GM21786 (cell line): Measurements from ENCODE around the gene EIF4EBP3.

Experiments
- ATAC-seq: cut with Tn5 transposase; IDR thresholded peaks from one replicate; pipeline ENCODE4 v1.9.1; 2021; ENCODE audit not compliant: unreplicated experiment

Gene EIF4EBP3

DNA sequence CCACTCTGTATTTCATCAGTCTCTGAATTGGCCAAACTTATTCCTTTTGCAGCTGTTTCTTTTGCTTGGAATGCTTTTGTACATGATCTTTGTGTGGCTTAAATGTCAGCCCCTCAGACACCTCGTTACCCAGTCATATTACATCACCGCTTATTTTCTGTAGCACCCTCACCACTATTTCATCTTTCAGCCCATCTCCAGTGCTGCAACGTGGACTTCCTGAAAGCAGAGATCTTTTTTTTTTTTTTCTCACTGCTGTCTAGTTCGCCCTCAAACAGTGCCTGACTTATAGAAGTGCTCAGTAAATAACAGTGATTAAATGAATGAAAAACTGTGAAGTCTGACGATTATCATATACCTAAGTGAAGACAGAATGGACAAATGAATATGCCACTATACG is 9.0 kb downstream of the EIF4EBP3 start:
- no peak for ATAC-seq

DNA sequence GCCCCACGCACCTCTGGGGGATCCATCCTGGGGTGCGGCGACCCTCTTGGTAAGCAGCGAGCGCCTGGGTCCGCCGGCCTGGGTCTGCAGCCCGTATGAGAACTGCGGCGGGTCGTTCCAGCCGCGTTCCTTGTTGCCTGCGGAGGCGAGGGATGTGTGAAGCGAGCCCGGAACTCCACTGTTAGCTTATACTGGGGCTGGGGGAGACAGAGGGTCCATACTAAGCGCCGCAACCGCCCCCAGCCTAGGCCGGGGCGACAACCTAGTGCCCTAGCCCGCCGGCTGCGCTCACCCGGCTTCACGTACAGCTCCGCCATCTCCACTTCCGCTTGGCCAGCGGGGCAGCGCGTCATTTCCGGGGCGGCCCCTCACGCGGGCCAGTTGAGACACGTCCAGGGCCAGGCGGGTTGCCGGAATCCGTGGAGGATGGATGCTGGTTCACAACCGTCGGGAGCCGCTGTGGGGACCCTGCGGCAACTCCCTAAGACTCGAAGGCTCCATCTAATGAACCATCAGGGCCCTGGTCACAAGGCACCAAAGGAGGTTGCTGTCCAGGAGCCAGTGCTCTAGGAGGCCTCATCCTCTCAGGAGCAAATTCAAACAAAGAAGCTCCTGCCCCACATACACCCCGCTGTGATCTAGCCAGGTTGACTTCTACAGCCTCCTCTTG is 9.8 kb downstream of the EIF4EBP3 start, which contains the start of gene SRA1:
Gene SRA1, minus strand, starts transcription at position 338 of the 670 bp plus-strand sequence. Its CDS starts 21 bp downstream, at position 317.
- peak; percentile 95 for ATAC-seq

DNA sequence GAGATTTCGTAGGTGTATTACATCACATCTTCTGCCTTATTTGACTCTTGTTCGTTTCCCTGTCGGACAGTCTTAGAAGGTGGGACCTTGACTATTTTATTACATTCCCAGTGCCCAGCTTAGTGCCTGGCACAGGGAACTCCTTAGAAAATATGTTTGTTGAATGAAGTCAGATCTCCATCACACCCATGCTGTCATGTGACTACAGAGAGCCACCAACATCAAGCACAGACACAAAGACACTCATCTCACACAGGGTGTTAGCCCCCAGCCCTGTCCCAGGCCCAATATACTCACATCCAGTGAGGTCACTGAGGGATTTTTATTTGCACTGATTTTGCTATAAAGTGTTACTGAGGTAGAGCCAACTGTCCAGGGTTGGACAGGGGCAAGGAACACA is 10.5 kb downstream of the EIF4EBP3 start:
- ATAC-seq: no peak

- ATAC-seq: no peak
These were observed 11.1 kb downstream of the EIF4EBP3 start for GRCh38 chr5:140558542-140558941.

GRCh38 chr5:140560227-140560626 is 12.8 kb downstream of the EIF4EBP3 start:
- ATAC-seq: no peak

DNA sequence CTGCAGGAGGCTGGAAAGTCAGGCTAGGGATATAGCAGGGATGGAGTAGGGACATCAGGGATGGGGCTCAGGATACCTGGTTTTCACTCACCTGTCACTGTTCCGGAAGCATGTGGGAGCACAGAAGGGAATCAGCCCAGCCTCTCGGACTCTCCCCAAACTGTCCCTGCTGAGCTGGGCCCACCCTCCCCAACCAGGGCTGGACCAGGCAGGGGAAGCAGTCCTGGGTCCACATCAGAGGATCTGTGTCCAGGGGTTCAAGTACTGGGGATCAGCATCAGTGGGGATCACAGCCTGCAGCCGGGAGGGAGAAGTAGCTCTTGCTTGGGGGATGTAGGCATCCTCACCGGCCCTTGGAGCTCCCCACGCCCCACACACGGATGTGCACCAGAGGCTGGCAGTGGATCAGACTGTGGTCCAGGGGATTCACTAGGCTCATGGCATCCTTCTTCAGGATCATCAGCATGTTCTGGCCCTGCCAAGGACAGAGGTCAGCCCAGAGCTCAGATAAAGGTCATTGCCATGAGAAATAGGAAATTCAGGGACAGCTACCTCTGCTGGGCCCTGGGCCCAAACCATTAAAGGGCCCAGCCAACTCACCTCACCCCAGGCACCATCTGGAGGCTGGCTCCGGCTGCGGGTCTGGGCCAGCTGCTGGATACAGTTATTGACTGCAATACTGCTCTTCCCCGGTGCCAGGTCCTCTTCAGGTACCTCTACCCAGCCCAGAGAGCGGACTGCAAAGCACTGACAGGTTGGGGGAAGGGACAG is 14.5 kb downstream of the EIF4EBP3 start:
- no peak for ATAC-seq

DNA sequence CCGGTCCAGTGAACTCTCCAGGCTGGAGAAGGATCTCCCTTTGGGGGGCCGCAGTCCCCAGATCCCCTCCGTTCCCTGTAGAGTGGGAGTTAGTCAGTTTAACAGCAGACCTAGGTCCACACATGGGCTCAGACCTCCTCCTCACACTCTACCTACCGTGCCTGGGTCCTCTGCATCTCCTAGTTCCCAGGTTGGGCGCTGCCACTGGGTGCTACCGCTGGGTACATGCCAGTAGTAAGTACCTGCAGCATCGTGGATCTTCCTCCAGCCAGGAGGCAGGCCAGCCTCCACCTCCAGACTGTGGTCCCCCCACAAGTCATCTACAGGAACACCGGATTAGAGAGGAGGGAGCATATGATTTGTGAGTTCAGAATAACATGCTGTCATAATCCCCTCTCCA is 16.1 kb downstream of the EIF4EBP3 start:
- ATAC-seq: no peak

GRCh38 chr5:140564196-140565023 is 16.9 kb downstream of the EIF4EBP3 start, which contains the start of the genes APBB3 and SLC35A4:
TSS of gene APBB3 (minus strand) at chr5:140564598. CDS start at chr5:140564245, 353 bp downstream.
TSS of gene SLC35A4 (plus strand) at chr5:140564828. CDS start at chr5:140567170, 2,342 bp downstream.
- peak; percentile 88 for ATAC-seq

DNA sequence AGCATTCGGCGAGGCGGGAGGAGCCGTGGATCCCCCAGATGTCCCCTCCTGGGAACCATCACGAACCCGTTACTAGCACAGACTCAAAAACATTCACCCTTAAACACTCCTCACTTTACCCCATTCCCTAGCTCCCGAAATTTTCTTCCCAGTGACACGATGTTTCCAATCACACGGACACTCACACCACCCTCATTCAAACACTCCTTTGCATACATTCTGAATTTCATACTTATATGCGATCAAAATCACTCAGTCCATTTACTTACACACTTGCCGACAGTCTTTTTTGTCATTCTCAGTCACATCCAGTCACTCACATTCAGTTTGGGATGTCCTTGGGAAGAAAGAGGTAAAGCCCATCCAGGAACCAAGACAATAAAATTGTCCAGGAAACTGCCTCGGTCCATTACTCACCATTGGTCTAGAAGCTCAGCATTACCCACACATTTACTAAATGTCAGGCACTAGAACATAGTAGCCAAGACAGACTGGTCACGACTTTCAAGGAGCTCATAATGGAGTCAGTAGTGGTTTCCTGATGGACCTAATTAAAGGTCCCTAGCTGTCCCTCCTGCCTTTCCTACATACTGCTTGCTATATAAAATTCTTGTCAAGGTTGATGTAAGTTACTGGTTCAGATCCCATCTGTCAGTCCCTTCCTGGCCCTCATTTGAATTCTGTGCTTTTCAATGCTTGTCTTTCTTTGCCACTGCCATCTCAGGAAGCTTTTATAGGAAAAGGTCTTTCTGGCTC is 17.7 kb downstream of the EIF4EBP3 start:
- ATAC-seq: peak; percentile 3

- no peak for ATAC-seq
These were observed 18.3 kb downstream of the EIF4EBP3 start for GRCh38 chr5:140565780-140566095.

DNA sequence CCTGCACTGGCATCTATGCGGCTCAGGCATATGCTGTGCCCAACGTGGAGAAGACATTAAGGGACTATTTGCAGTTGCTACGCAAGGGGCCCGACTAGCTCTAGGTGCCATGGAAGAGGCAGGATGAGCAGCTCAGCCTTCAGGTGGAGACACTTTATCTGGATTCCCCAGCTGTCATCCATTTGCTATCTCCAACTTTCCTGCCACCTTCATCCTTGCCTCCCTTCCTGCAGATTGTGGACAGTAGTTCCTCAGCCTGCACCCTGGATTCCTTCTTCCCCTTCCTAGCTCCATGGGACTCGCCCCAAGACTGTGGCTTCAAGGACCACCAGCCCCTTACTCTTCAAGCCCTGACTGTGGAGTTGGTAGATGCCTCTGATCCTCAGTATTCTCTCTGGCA is 19.2 kb downstream of the EIF4EBP3 start:
- ATAC-seq: no peak

GRCh38 chr5:140567136-140567818 is 19.8 kb downstream of the EIF4EBP3 start:
- ATAC-seq: no peak

DNA sequence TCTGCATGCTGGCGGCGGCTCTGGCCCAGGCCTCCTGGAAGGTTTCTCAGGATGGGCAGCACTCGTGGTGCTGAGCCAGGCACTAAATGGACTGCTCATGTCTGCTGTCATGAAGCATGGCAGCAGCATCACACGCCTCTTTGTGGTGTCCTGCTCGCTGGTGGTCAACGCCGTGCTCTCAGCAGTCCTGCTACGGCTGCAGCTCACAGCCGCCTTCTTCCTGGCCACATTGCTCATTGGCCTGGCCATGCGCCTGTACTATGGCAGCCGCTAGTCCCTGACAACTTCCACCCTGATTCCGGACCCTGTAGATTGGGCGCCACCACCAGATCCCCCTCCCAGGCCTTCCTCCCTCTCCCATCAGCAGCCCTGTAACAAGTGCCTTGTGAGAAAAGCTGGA is 20.4 kb downstream of the EIF4EBP3 start:
- no peak for ATAC-seq

DNA sequence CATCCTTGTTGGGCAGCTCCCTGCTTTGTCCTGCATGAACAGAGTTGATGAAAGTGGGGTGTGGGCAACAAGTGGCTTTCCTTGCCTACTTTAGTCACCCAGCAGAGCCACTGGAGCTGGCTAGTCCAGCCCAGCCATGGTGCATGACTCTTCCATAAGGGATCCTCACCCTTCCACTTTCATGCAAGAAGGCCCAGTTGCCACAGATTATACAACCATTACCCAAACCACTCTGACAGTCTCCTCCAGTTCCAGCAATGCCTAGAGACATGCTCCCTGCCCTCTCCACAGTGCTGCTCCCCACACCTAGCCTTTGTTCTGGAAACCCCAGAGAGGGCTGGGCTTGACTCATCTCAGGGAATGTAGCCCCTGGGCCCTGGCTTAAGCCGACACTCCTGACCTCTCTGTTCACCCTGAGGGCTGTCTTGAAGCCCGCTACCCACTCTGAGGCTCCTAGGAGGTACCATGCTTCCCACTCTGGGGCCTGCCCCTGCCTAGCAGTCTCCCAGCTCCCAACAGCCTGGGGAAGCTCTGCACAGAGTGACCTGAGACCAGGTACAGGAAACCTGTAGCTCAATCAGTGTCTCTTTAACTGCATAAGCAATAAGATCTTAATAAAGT is 21.1 kb downstream of the EIF4EBP3 start:
- ATAC-seq: no peak

DNA sequence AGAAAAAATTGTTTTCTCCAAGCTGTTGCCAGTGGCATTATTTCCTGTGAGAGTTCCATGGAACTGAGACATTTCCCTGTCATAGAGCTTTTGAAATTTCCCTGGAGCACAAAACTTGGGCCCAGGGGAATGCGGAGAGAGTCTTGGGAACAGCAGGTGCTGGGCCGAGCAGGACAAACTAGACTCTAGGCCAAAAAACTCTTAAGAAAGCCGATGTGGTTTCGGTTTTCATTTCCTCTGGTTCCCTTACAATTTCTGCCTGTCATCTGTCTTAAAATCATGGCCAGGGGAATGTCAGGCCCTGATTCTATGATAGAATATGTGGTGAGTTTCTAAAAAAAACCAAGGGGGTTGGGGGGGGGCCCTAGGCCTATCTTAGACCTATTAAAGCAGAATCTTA is 21.7 kb downstream of the EIF4EBP3 start:
- ATAC-seq: peak; percentile 33

GRCh38 chr5:140570058-140570457 is 22.6 kb downstream of the EIF4EBP3 start:
- ATAC-seq: no peak

- ATAC-seq: no peak
These were observed 23.0 kb downstream of the EIF4EBP3 start for GRCh38 chr5:140570488-140570887.

- ATAC-seq: no peak
These were observed 23.6 kb downstream of the EIF4EBP3 start for GRCh38 chr5:140571105-140571504.

DNA sequence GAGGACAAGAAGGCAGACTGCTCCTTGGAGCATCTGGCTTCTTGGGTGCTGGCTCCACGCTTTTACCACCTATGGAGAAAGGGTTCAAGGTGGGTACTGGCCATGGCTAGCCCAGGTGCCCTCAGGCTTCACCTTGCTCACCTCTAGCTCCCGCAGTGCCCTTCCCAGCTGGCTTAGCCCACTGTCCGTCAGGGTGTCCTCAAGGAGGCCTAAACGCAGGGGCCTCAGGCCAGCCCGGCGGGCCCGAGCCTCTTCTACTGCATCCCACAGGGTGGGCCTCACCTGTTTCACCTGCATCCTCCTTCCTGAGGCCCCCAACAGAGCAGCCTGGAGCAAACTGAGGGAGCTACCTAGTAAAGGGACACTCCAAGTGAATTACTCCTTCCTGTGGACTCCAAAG is 26.2 kb downstream of the EIF4EBP3 start:
- no peak for ATAC-seq

GRCh38 chr5:140574165-140574564 is 26.7 kb downstream of the EIF4EBP3 start:
- no peak for ATAC-seq
